ENCODE measurements around the gene MICALL2.

The MICALL2 gene

GRCh38 chr7:1489336-1489735, 30.1 kb upstream of the MICALL2 start:
- H2BK15ac ChIP-seq (ENCODE audit: low read depth, poor library complexity, severe bottlenecking): no peak overlapping the region
- no peak overlapping the region for H3K27ac ChIP-seq (ENCODE audit: low read length, poor library complexity, severe bottlenecking)
- H3K27me3 ChIP-seq (ENCODE audit: control insufficient read depth in 1 of 2, insufficient read depth in 1 of 2, low read length in 2 of 2): no peaks in the 10 kb centered on the region
- H2AK5ac ChIP-seq (ENCODE audit: low read length, severe bottlenecking): no peak overlapping the region
- H3K4me1 ChIP-seq (ENCODE audit: control insufficient read depth, insufficient read depth, low read depth, low read length): no peaks in the 10 kb centered on the region
- H3K23ac ChIP-seq (ENCODE audit: low read length in 2 of 2): no peak overlapping the region
- H2BK5ac ChIP-seq (ENCODE audit: low read depth, low read length, poor library complexity, severe bottlenecking): no peak overlapping the region
- no peaks in the 10 kb centered on the region for H3K9me3 ChIP-seq (ENCODE audit: control insufficient read depth, low read length)
- H3K9ac ChIP-seq (ENCODE audit: low read length): no peak overlapping the region
- DNase-seq: no peak
- no peak overlapping the region for H3K14ac ChIP-seq (ENCODE audit: low read length in 2 of 2)
- no peak overlapping the region for H2BK12ac ChIP-seq (ENCODE audit: low read length in 2 of 2)
- peaks cover 76 to 98% of the 10 kb centered on the region in 2 experiments for H3K36me3 ChIP-seq (ENCODE audit: control insufficient read depth in 1 of 2, insufficient read depth in 2 of 2, low read depth in 1 of 2, low read length in 2 of 2)
- no peak overlapping the region for H4K8ac ChIP-seq (ENCODE audit: low read length)
- H3K4me3 ChIP-seq (ENCODE audit: insufficient read depth in 1 of 2, low read depth in 1 of 2, low read length in 2 of 2): no peak overlapping the region
- peak overlapping the region; percentile 18 for H4K91ac ChIP-seq (ENCODE audit: low read length)
- no peak overlapping the region for H3K4me2 ChIP-seq (ENCODE audit: low read length, poor library complexity, severe bottlenecking)
- no peak overlapping the region for H2AFZ ChIP-seq (ENCODE audit: low read depth, low read length)
- no peak overlapping the region for H3K4ac ChIP-seq (ENCODE audit: low read depth in 1 of 2, low read length in 2 of 2)
- H3K79me1 ChIP-seq (replicated peaks; ENCODE audit: low read length, poor library complexity, severe bottlenecking): peaks cover 37% of the 10 kb centered on the region
- no peak overlapping the region for H3K18ac ChIP-seq (ENCODE audit: low read depth in 1 of 2, low read length in 2 of 2)
- H2BK120ac ChIP-seq (ENCODE audit: low read depth, low read length): no peak overlapping the region
- WGBS: 94% methylated on average over 18 of the region's 18 CpGs

GRCh38 chr7:1488016-1488415, 28.7 kb upstream of the MICALL2 start:
- H3K14ac ChIP-seq (ENCODE audit: low read length in 2 of 2): no peak overlapping the region
- no peak overlapping the region for H3K4me2 ChIP-seq (ENCODE audit: low read length, poor library complexity, severe bottlenecking)
- H3K27ac ChIP-seq (ENCODE audit: low read length, poor library complexity, severe bottlenecking): no peak overlapping the region
- H2BK5ac ChIP-seq (ENCODE audit: low read depth, low read length, poor library complexity, severe bottlenecking): no peak overlapping the region
- no peak for DNase-seq
- H3K79me1 ChIP-seq (replicated peaks; ENCODE audit: low read length, poor library complexity, severe bottlenecking): peaks cover 30% of the 10 kb centered on the region
- no peaks in the 10 kb centered on the region for H3K27me3 ChIP-seq (ENCODE audit: control insufficient read depth in 1 of 2, insufficient read depth in 1 of 2, low read length in 2 of 2)
- WGBS: 87% methylated on average over 20 of the region's 20 CpGs
- H3K4me3 ChIP-seq (ENCODE audit: insufficient read depth in 1 of 2, low read depth in 1 of 2, low read length in 2 of 2): no peak overlapping the region
- H3K36me3 ChIP-seq (ENCODE audit: control insufficient read depth in 1 of 2, insufficient read depth in 2 of 2, low read depth in 1 of 2, low read length in 2 of 2): peaks cover 85 to 98% of the 10 kb centered on the region in 2 experiments
- no peak overlapping the region for H3K9ac ChIP-seq (ENCODE audit: low read length)
- no peak overlapping the region for H4K91ac ChIP-seq (ENCODE audit: low read length)
- no peak overlapping the region for H2AFZ ChIP-seq (ENCODE audit: low read depth, low read length)
- no peak overlapping the region for H2AK5ac ChIP-seq (ENCODE audit: low read length, severe bottlenecking)
- H2BK120ac ChIP-seq (ENCODE audit: low read depth, low read length): no peak overlapping the region
- H3K9me3 ChIP-seq (ENCODE audit: control insufficient read depth, low read length): no peaks in the 10 kb centered on the region
- H3K4ac ChIP-seq (ENCODE audit: low read depth in 1 of 2, low read length in 2 of 2): no peak overlapping the region
- no peak overlapping the region for H3K23ac ChIP-seq (ENCODE audit: low read length in 2 of 2)
- no peak overlapping the region for H3K18ac ChIP-seq (ENCODE audit: low read depth in 1 of 2, low read length in 2 of 2)
- H3K4me1 ChIP-seq (ENCODE audit: control insufficient read depth, insufficient read depth, low read depth, low read length): no peaks in the 10 kb centered on the region
- no peak overlapping the region for H2BK15ac ChIP-seq (ENCODE audit: low read depth, poor library complexity, severe bottlenecking)
- no peak overlapping the region for H4K8ac ChIP-seq (ENCODE audit: low read length)
- H2BK12ac ChIP-seq (ENCODE audit: low read length in 2 of 2): no peak overlapping the region

- no peak overlapping the region for H3K4ac ChIP-seq (ENCODE audit: low read depth in 1 of 2, low read length in 2 of 2)
- no peak overlapping the region for H3K27ac ChIP-seq (ENCODE audit: low read length, poor library complexity, severe bottlenecking)
- H3K23ac ChIP-seq (ENCODE audit: low read length in 2 of 2): no peak overlapping the region
- H3K27me3 ChIP-seq (ENCODE audit: control insufficient read depth in 1 of 2, insufficient read depth in 1 of 2, low read length in 2 of 2): no peaks in the 10 kb centered on the region
- WGBS: 94% methylated on average over 25 of the region's 25 CpGs
- no peak overlapping the region for H2BK120ac ChIP-seq (ENCODE audit: low read depth, low read length)
- H3K79me1 ChIP-seq (replicated peaks; ENCODE audit: low read length, poor library complexity, severe bottlenecking): peaks cover 30% of the 10 kb centered on the region
- H4K8ac ChIP-seq (ENCODE audit: low read length): no peak overlapping the region
- H2BK5ac ChIP-seq (ENCODE audit: low read depth, low read length, poor library complexity, severe bottlenecking): no peak overlapping the region
- H3K9ac ChIP-seq (ENCODE audit: low read length): no peak overlapping the region
- no peaks in the 10 kb centered on the region for H3K9me3 ChIP-seq (ENCODE audit: control insufficient read depth, low read length)
- no peak overlapping the region for H2AK5ac ChIP-seq (ENCODE audit: low read length, severe bottlenecking)
- no peak for DNase-seq
- H3K4me1 ChIP-seq (ENCODE audit: control insufficient read depth, insufficient read depth, low read depth, low read length): no peaks in the 10 kb centered on the region
- no peak overlapping the region for H2BK15ac ChIP-seq (ENCODE audit: low read depth, poor library complexity, severe bottlenecking)
- H3K4me2 ChIP-seq (ENCODE audit: low read length, poor library complexity, severe bottlenecking): no peak overlapping the region
- no peak overlapping the region for H2BK12ac ChIP-seq (ENCODE audit: low read length in 2 of 2)
- no peak overlapping the region for H3K18ac ChIP-seq (ENCODE audit: low read depth in 1 of 2, low read length in 2 of 2)
- peaks cover 89 to 98% of the 10 kb centered on the region in 2 experiments for H3K36me3 ChIP-seq (ENCODE audit: control insufficient read depth in 1 of 2, insufficient read depth in 2 of 2, low read depth in 1 of 2, low read length in 2 of 2)
- no peak overlapping the region for H4K91ac ChIP-seq (ENCODE audit: low read length)
- H3K4me3 ChIP-seq (ENCODE audit: insufficient read depth in 1 of 2, low read depth in 1 of 2, low read length in 2 of 2): peak overlapping the region in 1 of 2 experiments; percentile 9
- H3K14ac ChIP-seq (ENCODE audit: low read length in 2 of 2): no peak overlapping the region
- no peak overlapping the region for H2AFZ ChIP-seq (ENCODE audit: low read depth, low read length)
Measured at GRCh38 chr7:1487466-1487865, 28.2 kb upstream of the MICALL2 start.

GRCh38 chr7:1486571-1486970, 27.3 kb upstream of the MICALL2 start:
- no peak overlapping the region for H3K4me2 ChIP-seq (ENCODE audit: low read length, poor library complexity, severe bottlenecking)
- no peak overlapping the region for H3K9ac ChIP-seq (ENCODE audit: low read length)
- no peak overlapping the region for H3K23ac ChIP-seq (ENCODE audit: low read length in 2 of 2)
- H2AFZ ChIP-seq (ENCODE audit: low read depth, low read length): no peak overlapping the region
- no peak overlapping the region for H3K4ac ChIP-seq (ENCODE audit: low read depth in 1 of 2, low read length in 2 of 2)
- no peak overlapping the region for H3K4me3 ChIP-seq (ENCODE audit: insufficient read depth in 1 of 2, low read depth in 1 of 2, low read length in 2 of 2)
- no peak overlapping the region for H3K18ac ChIP-seq (ENCODE audit: low read depth in 1 of 2, low read length in 2 of 2)
- peaks cover 82 to 98% of the 10 kb centered on the region in 2 experiments for H3K36me3 ChIP-seq (ENCODE audit: control insufficient read depth in 1 of 2, insufficient read depth in 2 of 2, low read depth in 1 of 2, low read length in 2 of 2)
- H3K79me1 ChIP-seq (replicated peaks; ENCODE audit: low read length, poor library complexity, severe bottlenecking): peaks cover 28% of the 10 kb centered on the region
- H3K14ac ChIP-seq (ENCODE audit: low read length in 2 of 2): no peak overlapping the region
- no peak overlapping the region for H4K91ac ChIP-seq (ENCODE audit: low read length)
- H3K4me1 ChIP-seq (ENCODE audit: control insufficient read depth, insufficient read depth, low read depth, low read length): no peaks in the 10 kb centered on the region
- H3K9me3 ChIP-seq (ENCODE audit: control insufficient read depth, low read length): no peaks in the 10 kb centered on the region
- H3K27me3 ChIP-seq (ENCODE audit: control insufficient read depth in 1 of 2, insufficient read depth in 1 of 2, low read length in 2 of 2): no peaks in the 10 kb centered on the region
- H2AK5ac ChIP-seq (ENCODE audit: low read length, severe bottlenecking): no peak overlapping the region
- H3K27ac ChIP-seq (ENCODE audit: low read length, poor library complexity, severe bottlenecking): no peak overlapping the region
- no peak overlapping the region for H2BK5ac ChIP-seq (ENCODE audit: low read depth, low read length, poor library complexity, severe bottlenecking)
- no peak overlapping the region for H4K8ac ChIP-seq (ENCODE audit: low read length)
- no peak overlapping the region for H2BK15ac ChIP-seq (ENCODE audit: low read depth, poor library complexity, severe bottlenecking)
- no peak for DNase-seq
- no peak overlapping the region for H2BK12ac ChIP-seq (ENCODE audit: low read length in 2 of 2)
- 94% methylated on average over 22 of the region's 23 CpGs for WGBS
- no peak overlapping the region for H2BK120ac ChIP-seq (ENCODE audit: low read depth, low read length)

Data from mesenchymal stem cell (in vitro differentiated cells and primary cell).